Keratinocyte (primary cell): Measurements from ENCODE around the gene BBS9.

Experiments used
- EZH2 ChIP-seq: IDR thresholded peaks from one replicate; pipeline ENCODE4 v1.6.1; 2012; ENCODE audit warnings: inconsistent platforms, mild to moderate bottlenecking, low read length, moderate library complexity
- TF ChIP-seq, protein P1 (sequence below), 3 experiments: IDR thresholded peaks in 1 of 3; conservative IDR thresholded peaks in 1 of 3; optimal IDR thresholded peaks in 1 of 3; 2 replicates in 2 of 3; 3 replicates in 1 of 3; pipeline versions ENCODE3 to v1.5.1; 2011; ENCODE audit warnings: low read length in 3 of 3, mild to moderate bottlenecking in 3 of 3, moderate library complexity in 2 of 3, control low read depth in 1 of 3, inconsistent platforms in 1 of 3; ENCODE audit not compliant: insufficient read depth in 2 of 3; ENCODE audit errors: extremely low read depth in 1 of 3

DNA sequence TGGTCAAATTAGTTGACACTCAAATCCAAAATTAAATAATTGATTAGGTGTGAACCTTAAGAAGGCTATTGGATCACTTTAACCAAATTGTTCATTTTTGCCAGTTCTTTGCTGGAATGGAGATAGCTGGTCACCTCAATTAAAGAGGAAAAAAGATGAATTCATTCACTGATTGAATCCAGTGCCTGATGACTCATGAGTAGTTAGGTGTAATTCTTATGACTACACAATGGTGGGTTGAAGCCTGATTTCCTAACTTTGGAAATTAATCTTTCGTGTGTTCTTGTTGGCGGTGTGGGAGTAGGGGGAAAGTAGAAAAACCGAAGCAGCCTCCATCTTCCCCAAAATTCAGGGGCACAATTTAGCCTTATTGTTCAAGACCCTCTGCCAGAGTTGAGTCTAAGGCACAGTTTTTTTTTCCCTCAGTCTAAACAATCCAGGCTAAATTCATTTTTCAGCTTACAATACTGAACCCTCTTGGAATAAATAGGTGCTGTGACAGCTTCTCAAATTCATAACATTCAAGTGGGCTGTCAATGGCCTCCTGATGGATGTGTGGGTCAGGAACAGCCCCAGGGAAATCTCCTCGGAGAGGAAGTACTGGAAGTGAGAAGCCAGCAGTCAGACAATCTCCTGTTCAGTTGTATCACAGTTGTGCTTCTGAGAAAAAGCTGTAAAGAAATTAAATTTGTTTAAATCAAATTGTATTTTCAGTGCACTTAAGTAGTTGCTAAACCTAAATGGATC, 356.6 kb downstream of the BBS9 start:
- TF ChIP-seq, protein P1, sequence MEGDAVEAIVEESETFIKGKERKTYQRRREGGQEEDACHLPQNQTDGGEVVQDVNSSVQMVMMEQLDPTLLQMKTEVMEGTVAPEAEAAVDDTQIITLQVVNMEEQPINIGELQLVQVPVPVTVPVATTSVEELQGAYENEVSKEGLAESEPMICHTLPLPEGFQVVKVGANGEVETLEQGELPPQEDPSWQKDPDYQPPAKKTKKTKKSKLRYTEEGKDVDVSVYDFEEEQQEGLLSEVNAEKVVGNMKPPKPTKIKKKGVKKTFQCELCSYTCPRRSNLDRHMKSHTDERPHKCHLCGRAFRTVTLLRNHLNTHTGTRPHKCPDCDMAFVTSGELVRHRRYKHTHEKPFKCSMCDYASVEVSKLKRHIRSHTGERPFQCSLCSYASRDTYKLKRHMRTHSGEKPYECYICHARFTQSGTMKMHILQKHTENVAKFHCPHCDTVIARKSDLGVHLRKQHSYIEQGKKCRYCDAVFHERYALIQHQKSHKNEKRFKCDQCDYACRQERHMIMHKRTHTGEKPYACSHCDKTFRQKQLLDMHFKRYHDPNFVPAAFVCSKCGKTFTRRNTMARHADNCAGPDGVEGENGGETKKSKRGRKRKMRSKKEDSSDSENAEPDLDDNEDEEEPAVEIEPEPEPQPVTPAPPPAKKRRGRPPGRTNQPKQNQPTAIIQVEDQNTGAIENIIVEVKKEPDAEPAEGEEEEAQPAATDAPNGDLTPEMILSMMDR (optimal IDR thresholded peaks at IDR 0.05 in 1 of 3, IDR thresholded peaks at IDR 0.05 in 1 of 3, conservative IDR thresholded peaks at IDR 0.05 in 1 of 3; ENCODE audit: extremely low read depth in 1 of 3, insufficient read depth in 2 of 3, low read length in 3 of 3): no peak
- TF ChIP-seq EZH2: no peak
